ENCODE data around the gene RGS3. TPM values are rescaled to one million over a fixed set of nuclear protein-coding genes. Genes with fewer than 3 reads are reported as not detected.

The RGS3 gene
- total RNA-seq, 1 donor from 2014 or later, result 138 TPM

DNA sequence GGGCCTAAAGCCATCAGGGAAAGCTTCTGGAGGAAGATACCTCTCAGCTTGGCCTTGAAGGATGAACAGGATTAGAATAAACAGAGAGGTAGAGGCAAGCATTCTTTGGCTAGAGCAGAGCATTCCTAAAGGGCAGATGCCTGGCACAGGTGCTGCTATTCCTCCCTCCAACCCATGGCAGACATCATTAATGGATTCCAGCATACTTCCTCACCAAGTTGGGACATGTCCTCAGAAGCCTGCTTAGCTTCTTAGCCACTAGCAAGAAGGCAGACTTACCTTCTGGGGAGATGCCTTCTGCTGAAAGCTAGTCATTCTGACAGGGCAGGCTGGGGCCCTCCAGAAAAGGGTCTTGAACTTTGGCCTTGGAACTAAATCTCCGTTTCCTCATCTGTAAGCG is 122.0 kb downstream of the RGS3 start:
- ATAC-seq (ENCODE audit: poor library complexity), result no peak
- no peak for DNase-seq
- intact Hi-C loops (cut with DNase I), result no loop called here

DNA sequence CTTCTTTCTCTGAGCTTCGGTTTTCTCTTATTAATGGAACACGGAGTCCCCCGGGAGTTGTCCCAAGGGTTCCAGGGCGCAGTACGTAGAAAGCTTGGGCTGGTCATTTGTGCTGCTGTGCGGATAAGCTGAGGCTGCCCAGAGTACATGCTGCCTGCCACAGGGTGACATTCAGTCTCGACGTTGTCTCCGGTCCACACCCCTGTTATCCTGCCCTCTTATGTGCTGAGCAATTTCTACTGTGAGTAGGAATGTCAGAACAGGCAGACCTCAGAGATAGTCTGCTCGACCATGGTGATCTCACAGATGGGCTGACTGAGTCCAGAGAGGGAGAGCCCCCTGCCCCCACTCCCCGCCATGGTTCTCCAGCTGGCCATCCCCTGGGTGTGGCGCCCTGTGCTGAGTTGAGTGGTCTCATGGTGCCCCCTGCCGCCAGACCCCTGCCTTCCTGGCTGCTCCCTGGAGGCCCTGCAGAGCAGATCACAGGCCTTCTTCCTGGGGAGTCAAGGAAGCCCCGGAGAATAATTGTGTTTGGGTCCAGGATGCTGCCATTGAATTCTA is 124.0 kb downstream of the RGS3 start:
- DNase-seq, result peak; percentile 84
- peak; percentile 69 for ATAC-seq (ENCODE audit: poor library complexity)
- intact Hi-C loops (cut with DNase I), result loop anchor here (2.0 kb wide), 1 partner anchor 141 kb away; no protein-coding TSS in a partner anchor

DNA sequence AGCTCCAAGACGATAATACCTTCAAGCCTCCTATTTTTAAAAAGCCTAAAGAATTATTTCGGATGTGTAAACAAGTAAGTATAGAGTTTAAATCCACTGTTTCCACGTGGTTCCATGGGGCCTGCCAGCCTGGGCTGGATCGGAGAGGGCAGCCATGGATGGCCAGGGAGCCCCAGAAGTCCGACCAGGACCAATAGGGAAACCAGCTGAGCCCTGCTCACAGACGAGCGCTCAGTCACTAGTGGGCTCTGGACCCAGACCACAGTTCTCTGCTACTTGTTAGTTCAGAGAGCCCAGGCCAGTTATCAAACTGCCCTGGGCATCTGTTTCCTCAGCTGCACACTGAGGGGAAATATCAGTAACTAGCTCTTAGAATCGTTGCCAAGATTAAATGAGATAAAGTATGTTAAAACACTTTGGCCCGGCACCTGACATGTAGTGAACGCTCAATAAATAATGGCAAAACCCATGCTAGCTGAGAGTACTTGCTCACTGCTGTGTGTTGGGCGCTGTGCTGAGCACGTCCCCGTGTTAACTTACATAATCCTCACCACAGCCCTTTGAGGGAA is 124.8 kb downstream of the RGS3 start:
- DNase-seq, result no peak
- intact Hi-C loops (cut with DNase I), result loop anchor here (2.0 kb wide), 1 partner anchor 142 kb away; no protein-coding TSS in a partner anchor
- no peak for ATAC-seq (ENCODE audit: poor library complexity)

GRCh38 chr9:113588936-113589335 is 125.4 kb downstream of the RGS3 start:
- intact Hi-C loops (cut with DNase I), result loop anchor here (2.0 kb wide), 1 partner anchor 142 kb away; no protein-coding TSS in a partner anchor

GRCh38 chr9:113589407-113589806 is 125.9 kb downstream of the RGS3 start:
- intact Hi-C loops (cut with DNase I), result loop anchor here (2.0 kb wide), 1 partner anchor 143 kb away; no protein-coding TSS in a partner anchor
- ATAC-seq (ENCODE audit: poor library complexity) (no peak), DNase-seq (peak; percentile 71)

More at GRCh38 chr9:113588936-113589335, 125.4 kb downstream of the RGS3 start:
- no peak for DNase-seq
- no peak for ATAC-seq (ENCODE audit: poor library complexity)

- ATAC-seq (ENCODE audit: poor library complexity) (no peak), DNase-seq (no peak)
- intact Hi-C loops (cut with DNase I), result loop anchor here (2.0 kb wide), 1 partner anchor 143 kb away; no protein-coding TSS in a partner anchor
These were observed 126.4 kb downstream of the RGS3 start for GRCh38 chr9:113589890-113590289.

GRCh38 chr9:113590389-113590788 is 126.9 kb downstream of the RGS3 start:
- intact Hi-C loops (cut with DNase I), result no loop called here
- ATAC-seq (ENCODE audit: poor library complexity), result no peak
- DNase-seq, result no peak

GRCh38 chr9:113590991-113591898 is 127.7 kb downstream of the RGS3 start:
- intact Hi-C loops (cut with DNase I), result loop anchor here (1.0 kb wide), 1 partner anchor 64 kb away; no protein-coding TSS in a partner anchor
- DNase-seq (peak; percentile 89), ATAC-seq (ENCODE audit: poor library complexity) (peak; percentile 44)

- ATAC-seq (ENCODE audit: poor library complexity) (no peak), DNase-seq (no peak)
- intact Hi-C loops (cut with DNase I), result loop anchor here (1.0 kb wide), 1 partner anchor 63 kb away; no protein-coding TSS in a partner anchor
These were observed 128.5 kb downstream of the RGS3 start for GRCh38 chr9:113591899-113592625.

DNA sequence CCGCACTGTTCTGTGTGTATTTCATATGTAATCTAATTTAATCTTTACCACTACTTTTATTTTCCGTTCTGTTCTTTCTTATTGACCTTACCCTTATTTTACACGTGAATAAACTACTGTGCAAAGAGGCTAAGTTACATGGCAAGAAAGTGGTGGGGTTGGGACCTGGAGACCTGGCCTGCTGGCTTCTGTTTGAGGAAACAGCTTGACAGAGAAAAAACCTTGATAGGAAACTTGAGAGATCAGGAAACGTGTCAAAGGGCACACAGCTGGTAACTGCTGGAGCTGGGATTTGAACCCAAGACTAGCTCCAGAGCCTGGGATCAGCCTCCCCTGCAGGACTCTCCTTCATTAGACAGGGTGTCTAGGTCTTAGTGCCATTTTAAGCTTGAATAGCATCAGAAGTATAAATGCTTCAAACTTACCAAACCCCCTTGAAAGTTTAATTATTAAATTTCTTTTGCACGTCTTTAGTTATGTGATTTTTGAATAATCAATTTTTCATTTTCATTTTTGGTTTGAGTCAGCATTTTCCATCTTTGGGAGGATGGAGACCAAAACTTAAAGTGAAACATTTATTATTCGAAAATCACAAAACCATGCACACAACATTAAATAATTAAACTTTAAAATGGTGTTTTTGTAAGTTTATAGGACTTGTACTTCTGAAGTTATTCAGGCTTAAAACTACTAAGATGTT is 129.5 kb downstream of the RGS3 start:
- DNase-seq (no peak), ATAC-seq (ENCODE audit: poor library complexity) (no peak)
- intact Hi-C loops (cut with DNase I), result no loop called here

DNA sequence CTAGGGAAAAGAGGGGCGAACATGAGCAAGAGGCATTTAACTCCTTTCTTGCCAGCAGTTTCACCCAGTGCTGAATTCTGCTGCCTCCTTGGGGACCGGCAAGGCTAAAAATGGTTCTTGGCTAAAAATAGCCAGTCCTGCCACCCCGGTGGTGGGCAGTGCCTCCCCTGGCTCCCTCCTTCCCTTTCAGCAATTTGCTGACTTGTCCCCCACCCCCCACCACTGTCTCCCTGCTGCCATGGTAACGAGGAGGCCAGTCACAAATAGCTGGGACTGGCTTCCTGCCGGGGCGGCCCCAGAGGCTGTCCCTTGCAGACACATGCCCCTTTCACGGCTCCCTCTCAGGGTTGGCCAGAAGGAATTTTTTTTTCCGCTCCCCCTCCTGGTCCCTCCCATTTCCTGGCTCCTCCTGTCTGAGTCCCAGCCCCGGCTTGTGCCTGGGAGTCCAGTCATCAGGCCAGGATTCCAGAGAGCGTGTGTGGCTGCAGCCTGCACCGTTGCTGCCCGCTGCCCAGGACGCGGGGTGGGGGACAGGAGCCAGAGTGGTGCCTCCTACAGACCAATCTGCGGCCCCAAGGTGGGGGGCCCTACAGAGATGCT is 130.3 kb downstream of the RGS3 start:
- intact Hi-C loops (cut with DNase I), result no loop called here
- ATAC-seq (ENCODE audit: poor library complexity), result peak; percentile 90
- peak; percentile 96 for DNase-seq

DNA sequence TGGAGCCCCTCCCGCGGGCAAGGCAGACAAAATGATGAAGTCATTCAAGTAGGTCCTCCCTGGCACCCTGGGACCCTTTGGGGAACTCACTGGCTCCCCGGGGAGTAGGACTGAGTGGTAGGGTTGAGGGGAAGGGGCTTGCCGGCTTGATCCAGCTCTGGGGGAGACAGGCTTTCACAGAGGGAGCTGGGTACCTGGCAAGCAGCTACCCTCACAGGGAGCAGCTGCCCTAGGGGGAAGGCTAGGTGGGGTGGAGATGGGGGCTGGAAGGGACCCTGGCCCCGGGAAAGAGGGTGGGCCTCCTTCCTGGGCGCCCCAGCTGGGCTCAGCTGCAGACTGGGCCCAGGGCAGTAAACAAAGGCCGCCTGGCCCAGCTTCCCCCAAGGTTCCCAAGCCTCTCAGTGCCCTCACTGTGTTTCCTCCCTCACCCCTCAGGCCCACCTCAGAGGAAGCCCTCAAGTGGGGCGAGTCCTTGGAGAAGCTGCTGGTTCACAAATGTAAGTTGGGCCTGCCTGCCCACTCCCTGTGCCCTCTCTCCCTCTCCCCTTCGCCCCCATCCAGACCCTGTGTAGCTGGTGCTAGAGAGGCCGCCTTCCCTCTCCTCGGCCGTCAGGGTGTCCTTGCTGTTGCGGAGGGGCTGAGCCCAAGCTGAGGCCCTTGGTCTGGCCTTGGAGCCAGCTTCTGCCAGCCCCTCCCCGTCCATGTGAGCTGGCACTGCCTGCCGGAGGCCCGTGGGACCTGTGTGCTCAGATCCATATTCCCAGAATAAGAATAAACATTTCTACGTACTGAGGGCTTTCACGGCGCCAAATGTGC is 131.2 kb downstream of the RGS3 start:
- intact Hi-C loops (cut with DNase I), result no loop called here
- ATAC-seq (ENCODE audit: poor library complexity) (peak; percentile 32), DNase-seq (peak; percentile 68)

GRCh38 chr9:113596616-113597320 is 133.2 kb downstream of the RGS3 start:
- ATAC-seq (ENCODE audit: poor library complexity), result no peak

GRCh38 chr9:113597390-113598241 is 134.1 kb downstream of the RGS3 start:
- intact Hi-C loops (cut with DNase I), result no loop called here

More at GRCh38 chr9:113596616-113597320, 133.2 kb downstream of the RGS3 start:
- intact Hi-C loops (cut with DNase I), result no loop called here
- DNase-seq, result no peak

GRCh38 chr9:113598451-113598850 is 134.9 kb downstream of the RGS3 start:
- intact Hi-C loops (cut with DNase I), result no loop called here
- DNase-seq (no peak), ATAC-seq (ENCODE audit: poor library complexity) (no peak)

More at GRCh38 chr9:113597390-113598241, 134.1 kb downstream of the RGS3 start:
- peak; percentile 40 for DNase-seq
- ATAC-seq (ENCODE audit: poor library complexity), result no peak
